Coronary artery (tissue), 2 donors: ENCODE measurements around the gene TAF1B.
A peak's percentile ranks its signal among the peaks of the same experiment; 100 is the strongest.

Experiments used
- DNase-seq: peaks from one replicate; pipeline ENCODE4 v3.0.0-alpha.2; 2017; ENCODE audit warnings: low spot score
- H3K27ac ChIP-seq, 2 donors: fragments of 200-600 bp; sonication (generic); one replicate each; pipeline ENCODE4 v1.5.1; 2016 to 2019
- H3K4me3 ChIP-seq: fragments of 200-600 bp; sonication (generic); 2 replicates; pipeline ENCODE4 v1.5.1; 2016; ENCODE audit warnings: mild to moderate bottlenecking, moderate library complexity
- TF ChIP-seq, protein P1 (sequence below): fragments of 200-600 bp; sonication (generic); IDR thresholded peaks from one replicate; pipeline ENCODE4 v1.5.1; 2019; ENCODE audit warnings: antibody characterized with exemption

The TAF1B gene

DNA sequence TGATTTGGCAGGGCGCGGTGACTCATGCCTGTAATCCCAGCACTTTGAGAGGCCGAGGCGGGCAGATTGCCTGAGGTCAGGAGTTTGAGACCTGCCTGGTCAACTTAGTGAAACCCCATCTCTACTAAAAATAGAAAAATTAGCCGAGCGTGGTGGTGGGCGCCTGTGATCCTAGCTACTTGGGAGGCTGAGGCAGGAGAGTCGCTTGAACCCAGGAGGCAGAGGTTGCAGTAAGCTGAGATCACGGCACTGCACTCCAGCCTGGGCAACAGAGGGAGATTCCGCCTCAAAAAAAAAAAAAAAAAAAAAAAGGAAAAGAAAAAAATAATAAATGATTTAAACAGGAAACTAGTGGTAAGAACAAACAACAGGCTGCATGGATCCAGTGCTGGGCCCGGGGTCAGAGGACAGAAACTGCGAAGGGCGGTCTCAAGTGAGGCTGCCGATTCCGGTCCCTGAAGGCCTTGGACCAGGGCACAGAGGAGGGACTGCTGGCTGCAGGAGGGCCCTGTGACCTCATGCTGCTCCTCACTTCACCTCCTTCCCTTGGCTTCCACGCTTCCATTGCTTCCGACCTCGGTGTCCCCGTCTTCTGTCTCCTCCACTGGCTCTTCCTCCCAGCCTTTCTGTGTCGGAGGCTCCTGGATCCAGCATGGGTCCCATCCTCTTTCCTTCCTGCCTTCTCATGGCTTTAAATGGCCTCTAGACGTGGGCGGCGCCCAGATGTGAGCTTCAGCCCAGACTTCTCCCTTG is 106.1 kb downstream of the TAF1B start:
- DNase-seq: no peak
- TF ChIP-seq, protein P1, sequence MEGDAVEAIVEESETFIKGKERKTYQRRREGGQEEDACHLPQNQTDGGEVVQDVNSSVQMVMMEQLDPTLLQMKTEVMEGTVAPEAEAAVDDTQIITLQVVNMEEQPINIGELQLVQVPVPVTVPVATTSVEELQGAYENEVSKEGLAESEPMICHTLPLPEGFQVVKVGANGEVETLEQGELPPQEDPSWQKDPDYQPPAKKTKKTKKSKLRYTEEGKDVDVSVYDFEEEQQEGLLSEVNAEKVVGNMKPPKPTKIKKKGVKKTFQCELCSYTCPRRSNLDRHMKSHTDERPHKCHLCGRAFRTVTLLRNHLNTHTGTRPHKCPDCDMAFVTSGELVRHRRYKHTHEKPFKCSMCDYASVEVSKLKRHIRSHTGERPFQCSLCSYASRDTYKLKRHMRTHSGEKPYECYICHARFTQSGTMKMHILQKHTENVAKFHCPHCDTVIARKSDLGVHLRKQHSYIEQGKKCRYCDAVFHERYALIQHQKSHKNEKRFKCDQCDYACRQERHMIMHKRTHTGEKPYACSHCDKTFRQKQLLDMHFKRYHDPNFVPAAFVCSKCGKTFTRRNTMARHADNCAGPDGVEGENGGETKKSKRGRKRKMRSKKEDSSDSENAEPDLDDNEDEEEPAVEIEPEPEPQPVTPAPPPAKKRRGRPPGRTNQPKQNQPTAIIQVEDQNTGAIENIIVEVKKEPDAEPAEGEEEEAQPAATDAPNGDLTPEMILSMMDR: no peak
- no peak overlapping the region for H3K4me3 ChIP-seq
- H3K27ac ChIP-seq: no peak overlapping the region

DNA sequence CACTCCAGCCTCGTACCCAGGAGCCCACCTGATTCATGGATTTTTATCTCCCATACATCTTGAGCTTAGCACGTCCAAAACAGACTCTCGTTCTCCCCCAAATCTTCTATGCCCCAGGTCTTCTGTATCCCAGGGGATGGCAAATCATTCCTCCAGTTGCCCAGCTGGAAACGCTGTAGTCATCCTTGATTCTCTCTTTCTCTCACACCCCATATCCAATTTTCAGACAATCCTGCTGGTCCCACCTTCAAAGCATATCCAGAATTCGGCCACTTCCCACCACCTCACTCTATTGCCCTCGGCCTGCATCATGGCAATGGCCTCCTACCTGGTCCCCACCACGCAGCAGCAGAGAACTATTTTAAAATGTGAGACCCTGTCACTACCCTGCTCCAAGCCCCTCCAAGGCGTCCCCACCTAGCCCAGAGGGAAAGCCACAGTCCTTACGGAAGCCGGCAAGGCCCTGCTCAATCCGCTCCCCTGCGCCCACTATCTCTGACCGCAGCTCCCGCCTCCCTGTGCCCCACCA is 106.8 kb downstream of the TAF1B start:
- TF ChIP-seq, protein P1: no peak
- no peak overlapping the region for H3K4me3 ChIP-seq
- DNase-seq: no peak
- no peak overlapping the region for H3K27ac ChIP-seq

DNA sequence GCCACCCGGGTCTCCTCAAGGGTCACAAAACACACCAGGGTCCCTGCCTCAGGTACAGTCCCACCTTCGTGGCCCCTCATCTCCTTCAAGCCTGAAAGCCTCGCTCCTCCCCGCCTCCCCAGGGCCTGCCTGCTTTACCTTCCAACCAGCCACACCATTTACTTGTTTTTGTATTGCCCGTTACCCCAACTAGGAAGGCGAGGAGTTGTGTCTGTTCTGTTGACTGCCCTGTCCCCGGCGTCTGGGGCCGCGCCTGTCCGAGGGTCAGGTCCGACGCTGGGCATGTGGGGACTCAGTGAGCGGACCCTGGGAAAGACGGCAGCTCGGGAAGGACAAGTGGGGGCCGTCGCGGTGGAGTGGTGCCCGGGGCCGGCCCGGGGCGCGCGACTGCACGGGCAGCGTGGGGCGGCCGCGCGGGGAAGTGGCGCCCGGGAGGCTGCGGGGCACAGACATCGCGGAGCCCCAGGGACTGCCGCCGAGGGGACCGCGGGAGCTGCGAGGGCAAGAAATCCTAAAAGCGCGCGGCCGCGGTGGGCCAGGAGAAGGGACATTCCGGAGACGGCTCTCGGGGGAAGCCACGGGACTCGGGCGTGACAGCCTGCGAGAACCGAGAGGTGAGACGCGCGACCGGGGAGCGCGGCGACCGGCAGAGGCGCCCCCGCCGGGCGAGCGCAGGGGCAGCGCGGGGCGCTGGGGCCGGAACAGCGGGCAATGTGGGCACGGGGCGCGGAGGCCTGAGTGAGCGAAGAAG is 107.4 kb downstream of the TAF1B start:
- Histone ChIP-seq H3K4me3 (peak overlapping the region; percentile 91), H3K27ac (peak overlapping the region in 1 of 2 donors; percentile 77)
- no peak for DNase-seq
- TF ChIP-seq, protein P1: no peak

DNA sequence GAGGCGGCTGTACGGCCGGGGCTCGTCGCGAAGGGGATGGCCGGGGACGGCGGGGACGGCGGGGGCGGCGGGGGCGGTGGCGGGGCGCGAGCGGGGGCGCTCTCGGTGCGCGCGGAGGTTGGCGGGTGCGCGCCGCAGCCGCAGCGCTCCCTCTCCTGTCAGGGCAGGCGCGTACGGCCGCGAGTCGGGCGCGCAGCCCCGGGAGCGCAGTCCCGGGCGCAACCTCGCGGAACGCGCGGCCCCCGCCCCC is 107.9 kb downstream of the TAF1B start:
- Histone ChIP-seq H3K4me3 (peak overlapping the region; percentile 91), H3K27ac (peak overlapping the region in 1 of 2 donors; percentile 77)
- TF ChIP-seq, protein P1: no peak
- no peak for DNase-seq

DNA sequence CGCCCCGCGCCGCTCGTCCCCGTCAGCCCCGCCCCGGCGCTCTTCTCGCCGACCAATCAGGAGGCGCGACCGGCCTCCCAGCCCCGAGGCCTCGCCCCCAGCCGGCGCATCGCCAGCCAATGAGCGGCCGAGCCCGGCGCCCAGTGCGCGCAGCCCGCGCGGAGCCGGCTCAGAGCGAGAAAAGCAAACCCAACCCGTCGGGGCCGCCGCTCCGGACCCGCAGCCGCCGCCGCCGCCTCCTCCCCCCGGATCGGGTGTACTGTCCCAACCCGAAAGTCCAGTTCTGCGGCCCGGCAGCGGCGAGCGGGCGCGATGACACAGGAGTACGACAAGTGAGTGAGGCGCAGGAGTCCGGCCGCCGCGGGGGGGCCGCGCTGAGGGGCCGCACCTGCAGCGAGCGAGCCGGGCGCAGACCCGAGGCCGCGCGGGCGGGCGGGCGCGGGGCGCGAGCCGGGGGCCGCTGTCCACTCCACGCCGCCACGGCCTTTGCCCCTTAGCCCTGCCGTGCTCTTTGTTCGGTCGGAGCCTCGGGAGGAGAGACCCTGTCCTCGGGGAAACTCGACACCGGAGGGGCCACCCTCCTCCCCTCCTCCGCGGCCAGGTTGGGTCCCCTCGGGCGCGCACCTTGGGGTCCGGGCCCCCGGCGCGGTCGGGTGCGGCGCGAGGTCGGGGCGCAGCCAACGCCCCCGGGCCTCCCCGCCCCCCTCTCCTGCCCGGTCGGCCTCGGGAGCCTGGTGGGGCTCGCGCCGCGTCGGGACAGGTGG is 108.4 kb downstream of the TAF1B start, which contains the start of gene GRHL1:
TSS of gene GRHL1 (plus strand) at position 172 of the 764 bp plus-strand sequence. CDS start at position 313, 141 bp downstream.
- peak; percentile 91 for DNase-seq
- Histone ChIP-seq H3K27ac (peak within 1 kb of the TSS in 1 of 2 donors; percentile 77), H3K4me3 (peak within 1 kb of the TSS; percentile 91)
- TF ChIP-seq, protein P1: no peak

DNA sequence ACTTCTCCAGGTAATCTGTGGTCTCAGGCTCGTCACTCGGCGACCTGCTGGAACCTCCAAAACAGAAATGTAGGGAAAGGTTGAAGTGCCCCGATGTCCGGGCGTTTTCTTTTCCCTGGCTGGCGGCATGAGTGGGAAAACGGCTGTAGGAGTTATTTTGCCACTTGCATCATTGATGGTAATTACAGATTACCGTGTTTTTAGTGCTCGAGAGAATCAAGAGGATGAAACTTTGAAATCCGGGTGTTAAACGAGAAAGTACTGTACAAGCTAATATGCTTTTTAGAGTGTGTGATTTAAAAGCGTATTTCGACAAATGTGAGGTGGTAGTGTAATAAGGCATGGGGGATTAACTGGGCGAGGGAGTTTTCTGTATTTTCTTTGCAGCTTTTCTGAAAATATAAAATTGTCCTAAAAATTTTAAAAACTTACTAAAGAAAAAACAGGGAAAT is 109.0 kb downstream of the TAF1B start:
- no peak for DNase-seq
- Histone ChIP-seq H3K27ac (no peak overlapping the region), H3K4me3 (peak overlapping the region; percentile 91)
- TF ChIP-seq, protein P1: no peak
